Stimulated activated CD8-positive, alpha-beta memory T cell treated with anti-CD3 and anti-CD28 coated beads, Interleukin-4, amount 100 ng/mL, for 48 hours (primary cell): Measurements from ENCODE around the gene CFAP53.

Experiments
- DNase-seq: peaks from one replicate; pipeline ENCODE4 v3.0.0-alpha.2; 2020

The CFAP53 gene

GRCh38 chr18:50193796-50194630, 72.3 kb downstream of the CFAP53 start:
- no peak for DNase-seq

GRCh38 chr18:50192995-50193795, 73.1 kb downstream of the CFAP53 start:
- DNase-seq, result no peak

- DNase-seq, result no peak
These were observed 75.4 kb downstream of the CFAP53 start for GRCh38 chr18:50190926-50191325.

- DNase-seq, result no peak
These were observed 76.1 kb downstream of the CFAP53 start for GRCh38 chr18:50190236-50190635.

- DNase-seq, result no peak
These were observed 77.1 kb downstream of the CFAP53 start for GRCh38 chr18:50189160-50189559.

GRCh38 chr18:50188652-50189051, 77.6 kb downstream of the CFAP53 start:
- DNase-seq, result no peak

GRCh38 chr18:50187659-50188058, 78.6 kb downstream of the CFAP53 start:
- DNase-seq, result no peak

- DNase-seq, result no peak
These were observed 79.9 kb downstream of the CFAP53 start for GRCh38 chr18:50186385-50186784.

- DNase-seq, result no peak
These were observed 82.7 kb downstream of the CFAP53 start for GRCh38 chr18:50183556-50183955.

- DNase-seq, result no peak
These were observed 83.8 kb downstream of the CFAP53 start for GRCh38 chr18:50182511-50182910.

GRCh38 chr18:50181590-50181989, 84.7 kb downstream of the CFAP53 start:
- DNase-seq, result no peak

- DNase-seq, result no peak
These were observed 86.8 kb downstream of the CFAP53 start for GRCh38 chr18:50179465-50179864.

GRCh38 chr18:50177294-50177992, 88.9 kb downstream of the CFAP53 start:
- no peak for DNase-seq
